GM19023 (cell line): ENCODE results near the gene FPR2.
"Not testable (repeated sequence)": the region's sequence is repeated elsewhere in the genome, so short reads cannot be mapped to it uniquely, and the experiment has no call there.

Source experiments
- ATAC-seq: cut with Tn5 transposase; IDR thresholded peaks from one replicate; pipeline ENCODE4 v1.9.1; 2021; ENCODE audit warnings: mild to moderate bottlenecking, moderate library complexity; ENCODE audit not compliant: unreplicated experiment

Gene FPR2

DNA sequence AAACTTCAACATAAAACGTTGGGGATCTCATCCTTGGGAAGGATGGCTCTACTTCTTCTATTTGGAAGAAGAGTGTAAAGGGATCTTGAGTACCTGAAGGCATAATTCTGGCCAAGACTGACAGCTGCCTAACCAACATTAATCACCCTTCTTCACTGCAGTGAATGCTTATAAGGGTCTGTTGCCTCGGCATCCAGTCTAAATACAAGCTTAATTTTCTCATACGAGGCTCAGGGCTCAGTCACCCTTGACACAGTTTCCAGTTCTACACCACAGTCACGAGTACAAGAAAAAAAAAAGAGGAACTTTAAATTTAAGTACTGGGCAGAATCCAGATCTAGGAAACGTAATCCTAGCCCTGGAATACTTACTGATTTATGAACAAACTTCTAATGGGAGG is 43.0 kb downstream of the FPR2 start:
- no peak for ATAC-seq

DNA sequence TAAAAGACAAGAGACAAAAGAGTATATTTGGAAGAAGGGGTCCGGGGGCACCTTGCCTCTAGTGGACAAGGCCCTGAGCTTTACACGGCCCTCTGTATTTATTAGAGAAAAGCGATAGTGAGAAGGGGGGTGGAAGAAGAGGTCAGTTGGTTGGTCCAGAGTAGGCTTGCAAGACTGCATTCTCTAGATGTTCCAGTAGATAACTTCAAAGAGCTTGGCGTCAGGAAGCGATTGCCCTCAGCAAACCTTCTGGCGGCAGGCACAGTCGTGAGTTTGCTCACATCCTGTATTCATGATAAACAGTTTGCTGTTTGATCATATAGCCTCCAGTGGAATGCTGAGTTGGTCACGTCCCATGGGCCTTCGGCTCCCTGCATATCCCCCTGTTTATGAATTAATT is 43.8 kb downstream of the FPR2 start:
- ATAC-seq, result not testable (repeated sequence)

DNA sequence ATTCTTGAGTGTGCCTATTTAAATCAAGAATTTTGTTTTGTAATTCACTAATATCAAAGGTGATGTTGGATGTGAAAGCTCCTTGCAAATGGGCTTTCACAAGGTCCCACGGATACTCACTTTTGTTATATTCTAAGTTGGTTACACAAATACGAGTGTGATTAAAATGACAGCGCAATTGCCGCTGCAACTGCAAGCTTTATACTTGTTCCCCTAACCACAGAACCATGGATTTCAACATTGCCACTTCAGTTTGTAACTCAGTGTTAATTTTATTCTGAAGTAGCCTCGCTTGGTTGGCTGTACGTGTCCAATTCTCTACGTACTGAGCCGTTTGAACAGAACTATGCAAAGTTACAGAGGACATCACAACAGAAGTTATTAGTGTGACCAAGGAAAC is 44.4 kb downstream of the FPR2 start:
- ATAC-seq, result not testable (repeated sequence)

DNA sequence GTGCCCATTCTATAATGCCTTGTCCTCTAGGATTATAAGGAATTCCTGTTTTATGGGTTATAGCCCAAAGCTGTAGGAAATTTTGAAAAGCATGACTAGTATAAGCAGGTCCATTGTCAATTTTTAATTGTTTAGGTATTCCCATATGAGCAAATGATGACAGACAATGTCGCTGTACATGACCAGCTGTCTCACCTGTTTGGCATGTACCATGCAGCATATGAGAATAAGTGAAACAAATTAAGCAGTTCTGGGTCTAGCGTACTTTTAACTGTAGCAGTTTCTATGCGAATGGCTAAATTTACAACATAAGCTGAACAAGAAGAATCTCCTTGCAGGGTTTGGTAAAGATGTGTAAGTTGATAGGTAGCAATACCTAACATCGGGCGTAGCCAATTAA is 45.6 kb downstream of the FPR2 start:
- ATAC-seq, result not testable (repeated sequence)

DNA sequence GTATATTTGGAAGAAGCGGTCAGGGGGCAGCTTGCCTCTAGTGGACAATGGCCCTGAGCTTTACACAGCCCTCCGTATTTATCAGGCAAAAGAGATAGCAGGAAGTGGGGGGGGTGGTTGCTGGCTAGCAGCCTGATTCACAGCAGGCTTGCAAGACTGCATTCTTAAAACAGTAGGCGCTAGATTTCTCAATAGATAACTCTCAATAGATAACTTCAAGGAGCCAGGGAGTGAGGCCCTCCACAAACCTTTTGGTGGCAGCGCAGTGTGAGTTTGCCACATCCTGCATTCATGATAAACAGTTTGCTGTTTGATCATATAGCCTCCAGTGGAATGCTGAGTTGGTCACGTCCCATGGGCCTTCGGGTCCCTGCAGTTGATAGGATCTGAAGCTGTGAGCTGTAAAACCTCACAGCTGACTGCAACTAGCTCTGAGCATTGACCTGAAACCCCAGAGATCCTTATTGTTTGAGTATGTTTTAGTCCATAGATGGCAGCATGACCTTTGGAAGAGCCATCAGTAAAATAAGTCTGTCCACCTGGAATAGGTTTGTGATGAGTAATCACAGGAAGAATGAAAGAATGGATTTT is 46.2 kb downstream of the FPR2 start:
- ATAC-seq, result no peak

DNA sequence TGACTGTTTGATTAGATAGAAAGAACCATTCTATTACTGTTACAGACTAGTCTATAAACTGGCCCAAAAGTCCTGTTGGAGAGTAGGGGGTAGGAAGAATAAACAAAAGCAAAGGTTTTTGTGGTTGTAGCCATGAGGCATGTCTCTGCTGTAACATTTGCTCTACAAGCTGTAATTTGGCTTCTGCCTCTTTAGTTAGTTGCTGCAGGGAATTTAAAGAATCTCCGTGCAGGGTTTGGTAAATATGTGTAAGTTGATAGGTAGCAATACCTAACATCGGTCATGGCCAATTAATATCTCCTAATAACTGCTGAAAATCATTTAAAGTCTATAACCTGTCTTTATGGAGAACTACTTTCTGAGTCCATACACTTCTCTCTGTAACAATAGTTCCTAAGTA is 46.9 kb downstream of the FPR2 start:
- no peak for ATAC-seq

DNA sequence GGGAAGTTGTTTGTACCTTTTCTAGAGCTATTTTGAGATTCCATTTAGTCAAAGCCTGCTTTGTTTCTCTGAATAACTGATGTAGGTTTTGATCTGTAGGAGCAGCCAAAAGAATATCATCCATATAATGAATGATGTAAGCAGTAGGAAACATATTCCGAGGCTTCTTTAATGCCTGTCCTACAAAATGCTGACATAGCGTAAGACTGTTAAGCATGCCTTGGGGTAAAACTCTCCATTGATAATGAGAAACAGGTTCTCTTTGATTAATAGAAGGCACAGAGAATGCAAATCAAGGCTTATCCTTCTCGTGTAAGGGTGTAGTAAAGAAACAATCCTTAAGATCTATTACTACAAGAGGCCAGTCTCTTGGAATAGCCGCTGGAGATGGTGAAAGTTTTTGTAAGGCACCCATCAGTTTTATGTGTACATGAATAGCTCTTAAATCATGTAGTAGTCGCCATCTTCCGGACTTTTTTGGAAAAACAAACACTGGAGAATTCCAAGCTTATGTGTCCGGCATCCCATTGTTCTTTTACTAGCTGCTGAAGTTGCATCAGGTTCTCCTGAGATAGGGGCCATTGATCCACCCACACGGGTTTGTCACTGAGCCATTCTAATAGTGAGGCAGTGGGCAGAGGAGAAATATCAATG is 47.5 kb downstream of the FPR2 start:
- ATAC-seq, result no peak

DNA sequence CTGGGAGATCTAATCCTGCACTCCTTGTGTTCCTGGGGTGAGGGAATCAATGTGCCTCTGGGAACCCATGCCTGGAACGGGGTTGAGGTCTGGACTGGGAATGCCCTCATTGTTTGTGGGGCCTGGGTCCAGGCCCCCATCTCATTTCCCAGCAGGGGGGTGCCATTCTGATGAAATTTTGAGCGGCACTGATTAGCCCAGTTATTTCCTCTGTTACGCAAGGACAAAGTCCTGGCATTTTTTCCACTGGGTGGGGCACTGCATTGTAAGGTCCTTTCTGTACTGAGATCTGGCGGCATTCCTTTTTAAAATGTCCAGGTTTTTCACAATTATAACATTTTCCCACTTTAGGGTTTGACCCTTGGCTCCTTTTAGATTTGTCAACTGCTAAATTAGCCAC is 48.8 kb downstream of the FPR2 start:
- ATAC-seq, result no peak

DNA sequence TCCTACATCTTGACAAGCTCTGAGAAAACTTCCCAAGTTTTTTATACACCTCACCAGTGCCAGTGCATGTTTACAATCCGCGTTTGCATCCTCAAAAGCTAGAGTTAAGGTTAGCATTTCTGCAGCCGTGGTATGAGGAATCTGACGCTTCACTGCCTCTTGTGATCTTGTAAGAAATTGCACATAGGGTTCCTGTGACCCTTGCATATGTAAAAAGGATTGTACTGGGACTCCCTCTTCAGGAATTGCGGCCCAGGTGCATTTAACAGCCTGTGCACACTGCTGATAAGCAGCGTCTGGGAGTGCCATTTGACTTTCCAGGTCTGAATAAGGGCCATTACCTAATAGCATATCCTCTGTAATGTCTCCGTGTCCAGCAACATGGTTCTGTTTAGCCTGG is 49.2 kb downstream of the FPR2 start:
- no peak for ATAC-seq

DNA sequence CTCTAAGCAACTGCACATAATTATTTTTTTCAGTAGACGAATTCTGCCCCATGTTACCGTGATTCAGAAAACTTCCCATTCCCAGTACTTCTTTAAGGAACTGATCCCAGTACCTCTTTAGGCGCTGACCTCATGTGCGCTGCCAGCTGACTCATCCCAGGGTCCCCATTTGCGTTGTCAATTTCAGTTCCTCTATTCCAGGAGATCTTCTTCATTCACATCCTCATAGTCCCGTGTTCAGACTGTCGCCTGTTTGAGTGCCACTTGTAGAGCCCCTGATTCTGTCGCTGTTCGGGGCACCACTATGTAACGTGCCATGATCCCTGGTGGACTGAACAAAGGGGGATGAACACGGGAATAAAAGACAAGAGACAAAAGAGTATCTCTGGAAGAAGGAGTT is 50.4 kb downstream of the FPR2 start:
- ATAC-seq, result no peak

DNA sequence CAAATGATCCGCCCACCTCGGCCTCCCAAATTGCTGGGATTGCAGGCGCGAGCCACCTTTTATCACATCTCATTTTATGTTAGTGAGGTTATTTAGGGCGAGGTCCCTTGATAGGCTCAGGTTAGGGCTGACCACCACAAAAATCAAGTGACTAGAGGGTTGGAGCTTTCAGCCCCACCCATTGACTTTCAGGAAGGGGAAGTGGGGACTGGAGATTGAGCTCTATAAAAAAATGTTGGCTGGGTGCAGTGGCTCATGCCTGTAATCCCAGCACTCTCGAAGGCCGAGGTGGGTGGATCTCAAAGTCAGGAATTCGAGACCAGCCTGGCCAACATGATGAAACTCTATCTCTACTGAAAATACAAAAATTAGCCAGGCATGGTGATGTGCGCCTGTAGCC is 54.1 kb downstream of the FPR2 start:
- no peak for ATAC-seq

DNA sequence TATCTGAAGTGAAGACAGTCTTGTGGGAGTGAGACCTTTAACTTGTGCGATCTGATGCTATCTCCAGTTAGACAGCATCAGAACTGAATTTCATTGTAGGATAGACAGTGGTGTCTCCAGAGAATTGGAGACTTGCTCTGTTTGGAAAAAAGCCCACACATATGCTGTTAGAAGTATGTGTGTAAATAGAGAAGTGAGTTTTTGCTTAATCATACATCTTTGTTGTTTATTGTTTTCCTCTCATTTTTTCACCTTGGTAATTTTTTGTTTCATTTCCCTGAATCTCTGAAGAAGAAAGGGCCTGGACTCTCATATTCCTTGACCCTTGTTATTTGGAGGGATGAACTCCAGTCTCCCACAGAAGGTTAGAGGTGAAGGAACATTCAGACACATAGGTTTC is 55.7 kb downstream of the FPR2 start:
- ATAC-seq, result no peak

DNA sequence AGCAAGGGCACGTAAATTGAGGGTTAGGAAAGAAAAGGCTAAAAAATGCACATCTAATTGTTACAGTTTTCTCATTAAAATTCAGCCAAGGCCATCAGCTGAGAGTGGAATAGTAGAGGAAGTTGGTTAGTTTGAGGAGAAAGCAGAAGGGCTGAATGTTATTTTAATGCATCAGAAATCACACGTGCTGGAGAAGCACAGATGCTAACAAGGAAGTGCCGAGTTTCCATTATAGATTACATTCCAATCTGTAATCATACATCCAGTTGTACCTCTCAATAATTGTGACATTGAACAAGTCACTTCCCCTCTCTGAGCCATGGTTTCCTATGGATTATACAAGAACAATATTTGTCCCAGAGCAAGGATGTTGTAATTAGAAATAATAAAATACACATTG is 59.0 kb downstream of the FPR2 start:
- no peak for ATAC-seq
